OCI-LY7 (cell line): ENCODE measurements around the gene TMCO1. TPM values are rescaled to one million over a fixed set of nuclear protein-coding genes. Genes with fewer than 3 reads are reported as not detected.

ENCODE experiments used
- BruUV-seq: library from RNA; stranded (reverse); fragments of 400-500 nt; replicated peaks from 2 replicates; lab custom pipeline; 2021; lab: Mats Ljungman, UMichigan
- CTCF ChIA-PET: fragments of 300-600 bp; sonication (Branson Sonifier 250); formaldehyde crosslinking; loops from one replicate; lab custom pipeline; 2022; ENCODE audit warnings: antibody characterized with exemption; ENCODE audit not compliant: unreplicated experiment; lab: Charles Lee
- POLR2A ChIA-PET: fragments of 300-600 bp; sonication (Branson Sonifier 250); formaldehyde crosslinking; loops from one replicate; lab custom pipeline; 2022; ENCODE audit warnings: antibody characterized with exemption; lab: Charles Lee
- DNase-seq: peaks from one replicate; pipeline ENCODE4 v3.0.0-alpha.2; 2015; ENCODE audit warnings: low spot score
- H2AFZ ChIP-seq: fragments of 200-600 bp; sonication (generic), shearing (Covaris generic); 2 replicates; pipeline ENCODE4 v1.6.1; 2014; ENCODE audit warnings: mild to moderate bottlenecking, antibody characterized with exemption, low read length, moderate library complexity
- H3K27ac ChIP-seq: fragments of 200-600 bp; sonication (generic); 2 replicates; pipeline ENCODE4 v1.5.1; 2014; ENCODE audit warnings: mixed run types, low read depth, mild to moderate bottlenecking, moderate library complexity, low read length, inconsistent platforms; ENCODE audit not compliant: poor library complexity, severe bottlenecking
- H3K36me3 ChIP-seq: fragments of 200-600 bp; sonication (generic); 2 replicates; pipeline ENCODE4 v1.6.1; 2014; ENCODE audit warnings: mild to moderate bottlenecking, antibody characterized with exemption, low read length, moderate library complexity, mixed read lengths; ENCODE audit not compliant: insufficient read depth
- H3K4me1 ChIP-seq: fragments of 200-600 bp; sonication (generic); 2 replicates; pipeline ENCODE4 v1.5.1; 2014; ENCODE audit warnings: mild to moderate bottlenecking, low read length; ENCODE audit not compliant: insufficient read depth, poor library complexity, severe bottlenecking
- H3K4me2 ChIP-seq: fragments of 200-600 bp; sonication (generic); 2 replicates; pipeline ENCODE4 v1.6.1; 2014; ENCODE audit warnings: mild to moderate bottlenecking, low read length
- H3K4me3 ChIP-seq: fragments of 200-600 bp; sonication (generic); 2 replicates; pipeline ENCODE4 v1.5.1; 2014; ENCODE audit warnings: mild to moderate bottlenecking, low read depth, low read length; ENCODE audit not compliant: poor library complexity, severe bottlenecking
- H3K79me2 ChIP-seq: fragments of 200-600 bp; sonication (generic); 2 replicates; pipeline ENCODE4 v1.6.1; 2016; ENCODE audit warnings: low read depth, mild to moderate bottlenecking, low read length, moderate library complexity, mixed read lengths; ENCODE audit not compliant: insufficient read depth
- H3K9me2 ChIP-seq: fragments of 200-600 bp; sonication (generic); 2 replicates; pipeline ENCODE4 v1.6.1; 2016; ENCODE audit warnings: mild to moderate bottlenecking, low read length, mixed read lengths; ENCODE audit not compliant: insufficient read depth
- H3K9me3 ChIP-seq: fragments of 200-600 bp; sonication (generic); 2 replicates; pipeline ENCODE4 v1.6.1; 2014; ENCODE audit warnings: mild to moderate bottlenecking, mixed run types, low read length, mixed read lengths
- H4K20me1 ChIP-seq: fragments of 200-600 bp; sonication (generic); 2 replicates; pipeline ENCODE4 v1.6.1; 2014; ENCODE audit warnings: mild to moderate bottlenecking, antibody characterized with exemption, low read length, moderate library complexity, mixed read lengths; ENCODE audit not compliant: insufficient read depth
- EZH2phosphoT487 ChIP-seq: fragments of 200-600 bp; sonication (generic); IDR thresholded peaks from 2 replicates; pipeline ENCODE4 v1.6.1; 2018; ENCODE audit warnings: low read depth, borderline replicate concordance, mild to moderate bottlenecking, mixed run types, antibody characterized with exemption, low read length, moderate library complexity, mixed read lengths
- intact Hi-C: fragments of 100-400 bp; cut with micrococcal nuclease; formaldehyde crosslinking; loops from one replicate; pipeline ENCODE4 v1.10.0; 2022; ENCODE audit not compliant: unreplicated experiment
- total RNA-seq, 2 experiments: library from RNA; depleted of rRNA in 1 of 2; stranded (reverse); fragments of >200 nt in 1 of 2; shearing (Covaris generic) in 1 of 2; gene quantifications; 2 replicates each; pipeline ENCODE4 v1.2.3, GENCODE V29; 2014 to 2022
- TF ChIP-seq, protein P1 (sequence below): fragments of 200-600 bp; sonication (generic); conservative IDR thresholded peaks from 2 replicates; pipeline ENCODE4 v1.5.1; 2014; ENCODE audit warnings: mild to moderate bottlenecking, antibody characterized with exemption, low read length, moderate library complexity, mixed read lengths

The TMCO1 gene
- total RNA-seq, 2 experiments from 2014 or later: 22.9 to 44.5 TPM

DNA sequence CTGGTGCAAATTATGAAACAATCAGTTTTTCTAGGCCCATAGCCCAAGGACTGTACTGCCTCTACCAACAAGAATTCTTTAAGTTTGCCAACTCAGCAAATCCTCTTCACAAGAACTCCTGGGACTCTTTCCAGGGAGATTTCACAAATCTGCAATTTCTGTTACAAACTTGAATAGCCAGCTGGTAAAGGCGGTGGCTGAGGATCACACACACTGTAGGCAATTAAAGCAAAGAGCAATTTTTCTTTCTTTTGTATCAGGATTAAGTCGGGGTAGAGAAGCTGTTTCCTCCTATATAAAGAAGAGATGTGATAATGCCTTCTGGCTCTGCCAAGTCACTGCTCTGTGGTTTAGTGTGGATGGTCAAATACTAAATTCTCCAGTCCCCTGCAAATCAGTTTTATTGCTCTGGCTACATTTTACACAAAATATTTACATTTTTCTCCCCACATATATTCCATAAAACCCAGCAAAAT is 72.0 kb downstream of the TMCO1 start:
- intact Hi-C loops: no loop called here
- H3K4me2 ChIP-seq: peak overlapping the region; percentile 81
- BruUV-seq: no TSS peak
- TF ChIP-seq EZH2phosphoT487: no peak
- TF ChIP-seq, protein P1, sequence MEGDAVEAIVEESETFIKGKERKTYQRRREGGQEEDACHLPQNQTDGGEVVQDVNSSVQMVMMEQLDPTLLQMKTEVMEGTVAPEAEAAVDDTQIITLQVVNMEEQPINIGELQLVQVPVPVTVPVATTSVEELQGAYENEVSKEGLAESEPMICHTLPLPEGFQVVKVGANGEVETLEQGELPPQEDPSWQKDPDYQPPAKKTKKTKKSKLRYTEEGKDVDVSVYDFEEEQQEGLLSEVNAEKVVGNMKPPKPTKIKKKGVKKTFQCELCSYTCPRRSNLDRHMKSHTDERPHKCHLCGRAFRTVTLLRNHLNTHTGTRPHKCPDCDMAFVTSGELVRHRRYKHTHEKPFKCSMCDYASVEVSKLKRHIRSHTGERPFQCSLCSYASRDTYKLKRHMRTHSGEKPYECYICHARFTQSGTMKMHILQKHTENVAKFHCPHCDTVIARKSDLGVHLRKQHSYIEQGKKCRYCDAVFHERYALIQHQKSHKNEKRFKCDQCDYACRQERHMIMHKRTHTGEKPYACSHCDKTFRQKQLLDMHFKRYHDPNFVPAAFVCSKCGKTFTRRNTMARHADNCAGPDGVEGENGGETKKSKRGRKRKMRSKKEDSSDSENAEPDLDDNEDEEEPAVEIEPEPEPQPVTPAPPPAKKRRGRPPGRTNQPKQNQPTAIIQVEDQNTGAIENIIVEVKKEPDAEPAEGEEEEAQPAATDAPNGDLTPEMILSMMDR: no peak
- no peaks in the 10 kb centered on the region for H4K20me1 ChIP-seq
- H3K27ac ChIP-seq: no peak overlapping the region
- ChIA-PET CTCF (no interaction called here), POLR2A (interaction anchor here (2.4 to 2.8 kb wide), 2 partner anchors 87 to 96 kb away, joined by 13 to 22 read pairs; no protein-coding TSS in a partner anchor)
- H2AFZ ChIP-seq: no peak overlapping the region
- no peaks in the 10 kb centered on the region for H3K9me3 ChIP-seq
- no peaks in the 10 kb centered on the region for H3K9me2 ChIP-seq
- H3K36me3 ChIP-seq: peaks cover 3% of the 10 kb centered on the region; the same call in 1 of the 2 replicates
- H3K4me3 ChIP-seq: peak overlapping the region; percentile 68
- H3K79me2 ChIP-seq: peaks cover 23% of the 10 kb centered on the region
- H3K4me1 ChIP-seq: peaks cover 4% of the 10 kb centered on the region
- no peak for DNase-seq

DNA sequence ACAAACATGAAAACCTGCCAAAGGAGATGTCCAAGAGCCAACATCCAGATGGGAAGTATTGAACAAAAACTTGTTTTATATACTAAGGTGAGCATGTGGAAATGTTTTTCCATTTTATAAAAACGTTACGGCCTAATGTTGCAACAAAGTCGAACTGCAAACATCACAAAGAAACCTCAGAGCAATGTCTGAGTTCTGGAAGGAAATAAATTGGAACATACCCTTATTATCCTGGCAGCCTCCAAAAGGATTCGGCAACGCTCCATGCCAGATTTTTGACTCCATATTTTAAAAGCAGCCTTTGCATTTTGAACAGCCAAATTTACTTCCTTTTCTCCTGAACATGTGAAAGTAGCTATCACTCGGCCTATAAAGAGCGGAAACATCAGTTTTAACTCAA is 73.6 kb downstream of the TMCO1 start:
- no peak for DNase-seq
- ChIA-PET CTCF (no interaction called here), POLR2A (interaction anchor here (1.0 kb wide), 2 partner anchors 11 to 62 kb away, joined by 3 read pairs; no protein-coding TSS in a partner anchor)
- H3K9me3 ChIP-seq: no peaks in the 10 kb centered on the region
- no peak overlapping the region for H3K4me2 ChIP-seq
- intact Hi-C loops: no loop called here
- TF ChIP-seq, protein P1: no peak
- TF ChIP-seq EZH2phosphoT487: no peak
- no peak overlapping the region for H2AFZ ChIP-seq
- H3K9me2 ChIP-seq: no peaks in the 10 kb centered on the region
- no TSS peak for BruUV-seq
- H3K27ac ChIP-seq: no peak overlapping the region
- H4K20me1 ChIP-seq: no peaks in the 10 kb centered on the region
- no peak overlapping the region for H3K4me3 ChIP-seq
- peaks cover 23% of the 10 kb centered on the region for H3K79me2 ChIP-seq
- H3K36me3 ChIP-seq: peaks cover 3% of the 10 kb centered on the region; the same call in 1 of the 2 replicates
- peaks cover 4% of the 10 kb centered on the region for H3K4me1 ChIP-seq

DNA sequence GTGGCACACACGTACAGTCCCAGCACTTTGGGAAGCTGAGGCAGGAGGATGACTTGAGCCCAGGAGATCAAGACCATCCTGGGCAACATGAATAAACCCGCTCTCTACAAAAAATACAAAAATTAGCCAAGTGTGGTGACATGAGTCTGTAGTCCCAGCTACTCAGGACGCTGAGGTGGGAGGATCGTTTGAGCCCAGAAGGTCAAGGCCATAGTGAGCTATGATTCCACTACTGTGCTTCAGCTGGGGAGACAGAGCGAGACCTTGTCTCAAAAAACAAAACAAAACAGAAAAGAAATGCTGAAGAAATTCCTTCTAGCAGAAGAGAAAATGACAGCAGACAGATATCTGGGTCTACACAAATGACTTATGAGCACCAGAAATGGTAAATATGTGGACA is 80.6 kb downstream of the TMCO1 start:
- peaks cover 35% of the 10 kb centered on the region; the same call in 1 of the 2 replicates for H3K79me2 ChIP-seq
- CTCF ChIA-PET: interaction anchor here (0.5 kb wide), 1 partner anchor 269 kb away, joined by 3 read pairs; no protein-coding TSS in a partner anchor
- peaks cover 20% of the 10 kb centered on the region for H3K4me1 ChIP-seq
- TF ChIP-seq EZH2phosphoT487: no peak
- TF ChIP-seq, protein P1: no peak
- BruUV-seq: no TSS peak
- peaks cover 30% of the 10 kb centered on the region; the same call in 1 of the 2 replicates for H3K36me3 ChIP-seq
- H3K4me3 ChIP-seq: no peak overlapping the region
- no peaks in the 10 kb centered on the region for H3K9me2 ChIP-seq
- no peak overlapping the region for H2AFZ ChIP-seq
- intact Hi-C loops: no loop called here
- no peak for DNase-seq
- peaks cover 4% of the 10 kb centered on the region; the same call in 1 of the 2 replicates for H4K20me1 ChIP-seq
- H3K9me3 ChIP-seq: no peaks in the 10 kb centered on the region
- H3K27ac ChIP-seq: no peak overlapping the region
- POLR2A ChIA-PET: interaction anchor here (0.8 kb wide), 1 partner anchor 51 kb away, joined by 3 read pairs; no protein-coding TSS in a partner anchor
- H3K4me2 ChIP-seq: no peak overlapping the region
